ENCODE results near the gene IGFBP2.
A peak's percentile ranks its signal among the peaks of the same experiment; 100 is the strongest.

- peak; percentile 33 for TF ChIP-seq CTCF (IDR thresholded peaks at IDR 0.05)
- TF ChIP-seq ZFX (IDR thresholded peaks at IDR 0.05; ENCODE audit: borderline replicate concordance), result no peak
Measured at GRCh38 chr2:216687646-216688045, 54.4 kb downstream of the IGFBP2 start.
